ENCODE data around the gene CGB7.

Gene CGB7

GRCh38 chr19:49016067-49016839 is 41.3 kb downstream of the CGB7 start:
- DNase-seq (ENCODE audit: low read depth), result no peak

GRCh38 chr19:49014870-49015255 is 42.7 kb downstream of the CGB7 start:
- DNase-seq (ENCODE audit: low read depth), result no peak

GRCh38 chr19:49014123-49014869 is 43.3 kb downstream of the CGB7 start:
- DNase-seq (ENCODE audit: low read depth), result no peak

- no peak for DNase-seq (ENCODE audit: low read depth)
Measured at GRCh38 chr19:49011194-49011593, 46.4 kb downstream of the CGB7 start.

GRCh38 chr19:49010453-49010852 is 47.1 kb downstream of the CGB7 start:
- no peak for DNase-seq (ENCODE audit: low read depth)

- no peak for DNase-seq (ENCODE audit: low read depth)
Measured at GRCh38 chr19:49009828-49010227, 47.7 kb downstream of the CGB7 start.

GRCh38 chr19:49006905-49007304 is 50.6 kb downstream of the CGB7 start:
- no peak for DNase-seq (ENCODE audit: low read depth)

GRCh38 chr19:49004964-49005614 is 52.5 kb downstream of the CGB7 start:
- DNase-seq (ENCODE audit: low read depth), result no peak
